ENCODE results near the gene MAP3K14.

GRCh38 chr17:45286286-45286685 lies 30.5 kb downstream of the MAP3K14 start:
- no peak for TF ChIP-seq POLR2A (IDR thresholded peaks at IDR 0.05)
- no peak for TF ChIP-seq CTCF (IDR thresholded peaks at IDR 0.05 in 4 of 5, conservative IDR thresholded peaks at IDR 0.05 in 1 of 5)

Data from gastrocnemius medialis (tissue), 4 donors.